NCI-H1417 treated with DMSO at 0.1 percent for 48 hours (cell line): Measurements from ENCODE around the gene NAT9.
A peak's percentile ranks its signal among the peaks of the same experiment; 100 is the strongest.

Source experiments
- DNase-seq: peaks from one replicate; lab custom pipeline; 2025; lab: John Stamatoyannopoulos, UW

Gene NAT9

GRCh38 chr17:74761419-74761818 is 14.7 kb downstream of the NAT9 start:
- no peak for DNase-seq

- DNase-seq = no peak
Observed at GRCh38 chr17:74760404-74761105, 15.6 kb downstream of the NAT9 start.

GRCh38 chr17:74759941-74760340 is 16.2 kb downstream of the NAT9 start:
- DNase-seq = no peak

- DNase-seq = no peak
Observed at GRCh38 chr17:74759243-74759801, 16.8 kb downstream of the NAT9 start.

- no peak for DNase-seq
Observed at GRCh38 chr17:74758848-74759168, 17.3 kb downstream of the NAT9 start.

GRCh38 chr17:74757931-74758847 is 18.0 kb downstream of the NAT9 start:
- no peak for DNase-seq

GRCh38 chr17:74757502-74757901 is 18.6 kb downstream of the NAT9 start:
- no peak for DNase-seq

GRCh38 chr17:74756891-74757290 is 19.3 kb downstream of the NAT9 start:
- DNase-seq = no peak

- no peak for DNase-seq
Observed at GRCh38 chr17:74755533-74755932, 20.6 kb downstream of the NAT9 start.

GRCh38 chr17:74754832-74755231 is 21.3 kb downstream of the NAT9 start:
- no peak for DNase-seq

- no peak for DNase-seq
Observed at GRCh38 chr17:74752822-74753401, 23.2 kb downstream of the NAT9 start.

GRCh38 chr17:74752415-74752814 is 23.7 kb downstream of the NAT9 start:
- no peak for DNase-seq

- DNase-seq = no peak
Observed at GRCh38 chr17:74750327-74751069, 25.6 kb downstream of the NAT9 start.

- no peak for DNase-seq
Observed at GRCh38 chr17:74750039-74750326, 26.2 kb downstream of the NAT9 start.

- DNase-seq = no peak
Observed at GRCh38 chr17:74749279-74750038, 26.7 kb downstream of the NAT9 start.

- peak; percentile 41 for DNase-seq
Observed at GRCh38 chr17:74748529-74749278, 27.4 kb downstream of the NAT9 start, which contains the start of gene NHERF1. TSS of gene NHERF1 (plus strand) at chr17:74748628. CDS start at chr17:74748847, 219 bp downstream.

GRCh38 chr17:74748279-74748528 is 27.9 kb downstream of the NAT9 start:
- DNase-seq = no peak

- no peak for DNase-seq
Observed at GRCh38 chr17:74746922-74747321, 29.2 kb downstream of the NAT9 start.

GRCh38 chr17:74746376-74746775 is 29.8 kb downstream of the NAT9 start:
- DNase-seq = no peak

- DNase-seq = no peak
Observed at GRCh38 chr17:74745548-74746177, 30.5 kb downstream of the NAT9 start.
